GM12873 (cell line): ENCODE data around the gene CEACAM6.
A peak's percentile ranks its signal among the peaks of the same experiment; 100 is the strongest.

Experiments
- CTCF ChIP-seq: IDR thresholded peaks from 2 replicates; pipeline ENCODE4 v1.5.1; 2012; ENCODE audit warnings: low read depth, mild to moderate bottlenecking, moderate library complexity, low read length, control low read depth; ENCODE audit not compliant: insufficient read depth; ENCODE audit errors: missing control alignments

The CEACAM6 gene

GRCh38 chr19:41811981-41812380, 56.7 kb downstream of the CEACAM6 start:
- TF ChIP-seq CTCF, result no peak

- TF ChIP-seq CTCF, result no peak
These were observed 58.6 kb downstream of the CEACAM6 start for GRCh38 chr19:41813911-41814310.

- no peak for TF ChIP-seq CTCF
These were observed 60.0 kb downstream of the CEACAM6 start for GRCh38 chr19:41815301-41815700.

GRCh38 chr19:41816761-41817160, 61.4 kb downstream of the CEACAM6 start:
- no peak for TF ChIP-seq CTCF

- TF ChIP-seq CTCF, result peak; percentile 83
These were observed 65.8 kb downstream of the CEACAM6 start for GRCh38 chr19:41821003-41821735.
